Measurements from ENCODE around the gene ALG1L2.
"Not testable (repeated sequence)": the region's sequence is repeated elsewhere in the genome, so short reads cannot be mapped to it uniquely, and the experiment has no call there.

The ALG1L2 gene

GRCh38 chr3:130073582-130073981 lies 8.0 kb upstream of the ALG1L2 start:
- H3K9ac ChIP-seq (ENCODE audit: low read depth, low read length), result no peak overlapping the region
- no peaks in the 10 kb centered on the region for H3K9me3 ChIP-seq (ENCODE audit: control insufficient read depth, insufficient read depth, low read length)
- no peaks in the 10 kb centered on the region for H3K36me3 ChIP-seq (ENCODE audit: control insufficient read depth, insufficient read depth, low read length)
- H3K4me3 ChIP-seq (ENCODE audit: low read depth, low read length), result no peak overlapping the region
- no peaks in the 10 kb centered on the region for H3K4me1 ChIP-seq (ENCODE audit: control insufficient read depth, insufficient read depth, low read length)
- no peaks in the 10 kb centered on the region for H3K27me3 ChIP-seq (ENCODE audit: control insufficient read depth, insufficient read depth, low read length)

- Histone ChIP-seq H3K9me3 (ENCODE audit: control insufficient read depth, insufficient read depth, low read length) (no peaks in the 10 kb centered on the region), H3K4me3 (ENCODE audit: low read depth, low read length) (no peak overlapping the region), H3K27me3 (ENCODE audit: control insufficient read depth, insufficient read depth, low read length) (no peaks in the 10 kb centered on the region), H3K36me3 (ENCODE audit: control insufficient read depth, insufficient read depth, low read length) (no peaks in the 10 kb centered on the region), H3K4me1 (ENCODE audit: control insufficient read depth, insufficient read depth, low read length) (no peaks in the 10 kb centered on the region), H3K9ac (ENCODE audit: low read depth, low read length) (no peak overlapping the region)
Measured at GRCh38 chr3:130077636-130078035, 4.0 kb upstream of the ALG1L2 start.

- H3K36me3 ChIP-seq (ENCODE audit: control insufficient read depth, insufficient read depth, low read length); H3K4me3 ChIP-seq (ENCODE audit: low read depth, low read length); H3K27me3 ChIP-seq (ENCODE audit: control insufficient read depth, insufficient read depth, low read length); H3K9me3 ChIP-seq (ENCODE audit: control insufficient read depth, insufficient read depth, low read length); H3K4me1 ChIP-seq (ENCODE audit: control insufficient read depth, insufficient read depth, low read length); H3K9ac ChIP-seq (ENCODE audit: low read depth, low read length): not testable (repeated sequence)
Measured at GRCh38 chr3:130083363-130084090, 1.9 kb downstream of the ALG1L2 start.

GRCh38 chr3:130084436-130084980 lies 2.9 kb downstream of the ALG1L2 start:
- no peak overlapping the region for H3K9ac ChIP-seq (ENCODE audit: low read depth, low read length)
- no peaks in the 10 kb centered on the region for H3K27me3 ChIP-seq (ENCODE audit: control insufficient read depth, insufficient read depth, low read length)
- no peaks in the 10 kb centered on the region for H3K36me3 ChIP-seq (ENCODE audit: control insufficient read depth, insufficient read depth, low read length)
- no peaks in the 10 kb centered on the region for H3K9me3 ChIP-seq (ENCODE audit: control insufficient read depth, insufficient read depth, low read length)
- no peaks in the 10 kb centered on the region for H3K4me1 ChIP-seq (ENCODE audit: control insufficient read depth, insufficient read depth, low read length)
- no peak overlapping the region for H3K4me3 ChIP-seq (ENCODE audit: low read depth, low read length)

- Histone ChIP-seq H3K36me3 (ENCODE audit: control insufficient read depth, insufficient read depth, low read length) (no peaks in the 10 kb centered on the region), H3K9me3 (ENCODE audit: control insufficient read depth, insufficient read depth, low read length) (no peaks in the 10 kb centered on the region), H3K4me3 (ENCODE audit: low read depth, low read length) (no peak overlapping the region), H3K27me3 (ENCODE audit: control insufficient read depth, insufficient read depth, low read length) (no peaks in the 10 kb centered on the region), H3K4me1 (ENCODE audit: control insufficient read depth, insufficient read depth, low read length) (no peaks in the 10 kb centered on the region), H3K9ac (ENCODE audit: low read depth, low read length) (no peak overlapping the region)
Measured at GRCh38 chr3:130085881-130086280, 4.2 kb downstream of the ALG1L2 start.

DNA sequence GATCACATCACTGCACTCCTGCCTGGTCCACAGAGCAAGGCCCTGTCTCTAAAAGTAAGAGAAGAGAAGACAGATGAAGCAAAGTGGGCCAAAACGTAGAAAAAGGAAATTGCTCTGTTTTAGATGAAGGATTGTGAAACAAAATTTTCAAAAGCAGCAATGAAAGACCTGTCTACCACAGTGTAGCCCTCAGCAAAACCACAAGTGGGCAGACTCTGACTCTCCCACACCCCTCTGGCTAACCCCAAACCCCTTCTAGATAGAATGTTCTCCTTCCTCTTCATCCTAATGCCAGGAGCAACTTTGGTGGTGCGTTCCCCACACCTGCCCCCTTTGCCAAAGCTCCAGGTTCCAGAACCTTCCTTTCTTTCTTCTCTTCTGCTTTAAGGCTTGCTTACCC lies 5.0 kb downstream of the ALG1L2 start:
- H3K4me3 ChIP-seq (ENCODE audit: low read depth, low read length); H3K4me1 ChIP-seq (ENCODE audit: control insufficient read depth, insufficient read depth, low read length): not testable (repeated sequence)

DNA sequence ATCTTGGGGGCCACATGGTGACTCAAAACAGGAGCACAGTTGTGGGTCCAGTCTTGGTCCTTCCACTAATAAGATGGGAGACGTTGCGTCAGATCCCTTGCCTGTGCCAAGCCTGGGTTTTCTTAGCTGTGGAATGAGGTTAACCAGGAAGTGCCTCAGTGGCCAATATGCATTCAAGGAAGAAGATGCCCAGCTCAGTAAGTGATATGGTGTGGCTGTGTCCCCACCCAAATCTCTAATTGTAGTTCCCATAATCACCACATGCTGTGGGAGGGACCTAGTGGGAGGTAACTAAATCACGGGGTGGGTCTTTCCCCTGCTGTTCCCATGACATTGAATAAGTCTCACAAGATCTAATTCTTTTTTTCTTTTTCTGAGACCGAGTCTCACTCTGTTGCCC lies 6.4 kb downstream of the ALG1L2 start:
- H3K9ac ChIP-seq (ENCODE audit: low read depth, low read length), result no peak overlapping the region
- H3K4me3 ChIP-seq (ENCODE audit: low read depth, low read length), result no peak overlapping the region
- no peaks in the 10 kb centered on the region for H3K9me3 ChIP-seq (ENCODE audit: control insufficient read depth, insufficient read depth, low read length)

More for the DNA sequence above, 5.0 kb downstream of the ALG1L2 start:
- not testable (repeated sequence) for H3K9me3 ChIP-seq (ENCODE audit: control insufficient read depth, insufficient read depth, low read length); H3K9ac ChIP-seq (ENCODE audit: low read depth, low read length); H3K36me3 ChIP-seq (ENCODE audit: control insufficient read depth, insufficient read depth, low read length); H3K27me3 ChIP-seq (ENCODE audit: control insufficient read depth, insufficient read depth, low read length)

DNA sequence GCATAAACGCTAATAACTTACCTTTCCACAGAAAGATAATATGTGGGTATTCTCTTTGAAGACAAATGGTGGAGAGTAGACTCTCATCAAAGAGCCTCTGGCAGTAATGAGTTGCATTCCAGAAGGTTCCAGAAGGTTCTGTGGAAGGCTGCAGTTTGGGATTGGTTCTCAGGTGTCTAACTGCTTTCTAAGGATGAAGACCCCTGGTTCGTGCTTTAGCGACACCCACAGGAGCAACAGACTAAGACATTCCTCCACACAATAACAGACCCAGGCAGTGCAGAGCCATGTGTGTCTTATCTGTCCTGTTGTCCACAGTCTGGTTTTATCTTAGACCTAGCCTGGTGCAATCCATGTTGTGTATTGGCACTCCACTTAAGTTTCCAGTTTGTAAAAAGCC lies 9.1 kb downstream of the ALG1L2 start:
- H3K9ac ChIP-seq (ENCODE audit: low read depth, low read length); H3K4me3 ChIP-seq (ENCODE audit: low read depth, low read length); H3K4me1 ChIP-seq (ENCODE audit: control insufficient read depth, insufficient read depth, low read length); H3K27me3 ChIP-seq (ENCODE audit: control insufficient read depth, insufficient read depth, low read length); H3K36me3 ChIP-seq (ENCODE audit: control insufficient read depth, insufficient read depth, low read length); H3K9me3 ChIP-seq (ENCODE audit: control insufficient read depth, insufficient read depth, low read length): not testable (repeated sequence)

More for the DNA sequence above, 6.4 kb downstream of the ALG1L2 start:
- H3K27me3 ChIP-seq (ENCODE audit: control insufficient read depth, insufficient read depth, low read length), result no peaks in the 10 kb centered on the region
- H3K36me3 ChIP-seq (ENCODE audit: control insufficient read depth, insufficient read depth, low read length), result no peaks in the 10 kb centered on the region
- H3K4me1 ChIP-seq (ENCODE audit: control insufficient read depth, insufficient read depth, low read length), result no peaks in the 10 kb centered on the region

- Histone ChIP-seq H3K27me3 (ENCODE audit: control insufficient read depth, insufficient read depth, low read length) (no peaks in the 10 kb centered on the region), H3K4me1 (ENCODE audit: control insufficient read depth, insufficient read depth, low read length) (no peaks in the 10 kb centered on the region), H3K9ac (ENCODE audit: low read depth, low read length) (no peak overlapping the region), H3K9me3 (ENCODE audit: control insufficient read depth, insufficient read depth, low read length) (no peaks in the 10 kb centered on the region), H3K36me3 (ENCODE audit: control insufficient read depth, insufficient read depth, low read length) (no peaks in the 10 kb centered on the region), H3K4me3 (ENCODE audit: low read depth, low read length) (no peak overlapping the region)
Measured at GRCh38 chr3:130091958-130092357, 10.3 kb downstream of the ALG1L2 start.

- no peak overlapping the region for H3K9ac ChIP-seq (ENCODE audit: low read depth, low read length)
- no peaks in the 10 kb centered on the region for H3K27me3 ChIP-seq (ENCODE audit: control insufficient read depth, insufficient read depth, low read length)
- H3K4me3 ChIP-seq (ENCODE audit: low read depth, low read length), result no peak overlapping the region
- no peaks in the 10 kb centered on the region for H3K36me3 ChIP-seq (ENCODE audit: control insufficient read depth, insufficient read depth, low read length)
- no peaks in the 10 kb centered on the region for H3K9me3 ChIP-seq (ENCODE audit: control insufficient read depth, insufficient read depth, low read length)
- H3K4me1 ChIP-seq (ENCODE audit: control insufficient read depth, insufficient read depth, low read length), result no peaks in the 10 kb centered on the region
Measured at GRCh38 chr3:130093741-130094391, 12.2 kb downstream of the ALG1L2 start.

DNA sequence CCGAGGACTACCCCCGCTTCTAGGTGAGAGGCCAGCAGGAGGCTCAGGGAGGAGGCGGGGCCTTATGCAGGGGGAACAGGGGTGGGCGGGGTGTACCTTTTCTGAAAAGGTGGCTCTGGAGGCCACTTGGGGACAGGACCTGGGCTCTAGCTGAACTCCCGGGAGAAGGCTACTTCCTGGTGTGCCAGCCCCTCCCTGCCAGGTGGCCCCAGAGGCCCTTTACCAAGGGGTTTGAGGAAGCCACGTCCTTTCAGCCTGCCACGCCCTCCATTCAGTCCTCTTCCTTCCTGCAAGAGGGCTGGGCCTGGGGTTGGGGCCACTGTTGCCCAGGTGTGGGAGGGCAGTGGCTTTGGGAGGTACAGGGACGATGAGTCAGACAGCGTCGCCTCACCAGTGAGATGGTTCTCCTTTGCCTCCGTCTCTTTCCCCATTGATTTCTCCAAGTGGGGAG lies 12.9 kb downstream of the ALG1L2 start:
- not testable (repeated sequence) for H3K9ac ChIP-seq (ENCODE audit: low read depth, low read length); H3K27me3 ChIP-seq (ENCODE audit: control insufficient read depth, insufficient read depth, low read length); H3K4me1 ChIP-seq (ENCODE audit: control insufficient read depth, insufficient read depth, low read length); H3K36me3 ChIP-seq (ENCODE audit: control insufficient read depth, insufficient read depth, low read length); H3K9me3 ChIP-seq (ENCODE audit: control insufficient read depth, insufficient read depth, low read length); H3K4me3 ChIP-seq (ENCODE audit: low read depth, low read length)

DNA sequence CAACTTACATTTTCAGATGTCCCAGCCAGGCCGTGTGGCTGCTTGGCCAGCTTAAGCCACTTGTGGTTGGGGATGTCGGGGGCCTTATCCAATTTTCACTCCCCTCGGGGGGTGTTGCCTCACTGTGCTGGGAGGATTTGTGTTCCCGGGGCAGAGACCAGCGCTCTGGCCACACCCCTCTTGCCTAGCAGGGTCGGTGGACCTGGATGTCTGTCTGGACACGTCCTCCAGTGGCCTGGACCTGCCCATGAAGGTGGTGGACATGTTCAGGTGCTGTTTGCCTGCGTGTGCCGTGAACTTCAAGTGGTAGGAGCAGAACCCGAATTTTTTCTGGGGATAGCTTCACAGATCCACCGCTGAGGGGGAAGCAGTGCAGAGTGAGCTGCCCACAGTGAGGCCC lies 14.2 kb downstream of the ALG1L2 start:
- not testable (repeated sequence) for H3K36me3 ChIP-seq (ENCODE audit: control insufficient read depth, insufficient read depth, low read length); H3K27me3 ChIP-seq (ENCODE audit: control insufficient read depth, insufficient read depth, low read length); H3K4me3 ChIP-seq (ENCODE audit: low read depth, low read length); H3K9me3 ChIP-seq (ENCODE audit: control insufficient read depth, insufficient read depth, low read length); H3K4me1 ChIP-seq (ENCODE audit: control insufficient read depth, insufficient read depth, low read length); H3K9ac ChIP-seq (ENCODE audit: low read depth, low read length)
